ENCODE data around the gene SEMA3F. TPM values are rescaled to one million over a fixed set of nuclear protein-coding genes. Genes with fewer than 3 reads are reported as not detected.

Gene SEMA3F
- total RNA-seq, 1 experiment from 2014 or later = 36.1 TPM

- DNase-seq (ENCODE audit: low read depth) = no peak
- in situ Hi-C loops (cut with HindIII; ENCODE audit: low pct_unique_long_range_greater_than_20kb, low sequenced_read_pairs) = no loop called here
Measured at GRCh38 chr3:50165910-50166538, 10.9 kb downstream of the SEMA3F start.

- in situ Hi-C loops (cut with HindIII; ENCODE audit: low pct_unique_long_range_greater_than_20kb, low sequenced_read_pairs) = no loop called here
- peak; percentile 94 for DNase-seq (ENCODE audit: low read depth)
Measured at GRCh38 chr3:50166620-50167019, 11.5 kb downstream of the SEMA3F start.

- DNase-seq (ENCODE audit: low read depth) = peak; percentile 90
- in situ Hi-C loops (cut with HindIII; ENCODE audit: low pct_unique_long_range_greater_than_20kb, low sequenced_read_pairs) = no loop called here
Measured at GRCh38 chr3:50167069-50167840, 12.1 kb downstream of the SEMA3F start.

GRCh38 chr3:50167841-50168209 lies 12.7 kb downstream of the SEMA3F start:
- no peak for DNase-seq (ENCODE audit: low read depth)
- in situ Hi-C loops (cut with HindIII; ENCODE audit: low pct_unique_long_range_greater_than_20kb, low sequenced_read_pairs) = no loop called here

- no peak for DNase-seq (ENCODE audit: low read depth)
- in situ Hi-C loops (cut with HindIII; ENCODE audit: low pct_unique_long_range_greater_than_20kb, low sequenced_read_pairs) = no loop called here
Measured at GRCh38 chr3:50168388-50168787, 13.3 kb downstream of the SEMA3F start.

GRCh38 chr3:50168791-50169190 lies 13.7 kb downstream of the SEMA3F start:
- no peak for DNase-seq (ENCODE audit: low read depth)
- in situ Hi-C loops (cut with HindIII; ENCODE audit: low pct_unique_long_range_greater_than_20kb, low sequenced_read_pairs) = no loop called here

- in situ Hi-C loops (cut with HindIII; ENCODE audit: low pct_unique_long_range_greater_than_20kb, low sequenced_read_pairs) = no loop called here
- no peak for DNase-seq (ENCODE audit: low read depth)
Measured at GRCh38 chr3:50169232-50169832, 14.2 kb downstream of the SEMA3F start.

GRCh38 chr3:50169858-50170257 lies 14.7 kb downstream of the SEMA3F start:
- in situ Hi-C loops (cut with HindIII; ENCODE audit: low pct_unique_long_range_greater_than_20kb, low sequenced_read_pairs) = no loop called here
- no peak for DNase-seq (ENCODE audit: low read depth)

- DNase-seq (ENCODE audit: low read depth) = peak; percentile 72
- in situ Hi-C loops (cut with HindIII; ENCODE audit: low pct_unique_long_range_greater_than_20kb, low sequenced_read_pairs) = no loop called here
Measured at GRCh38 chr3:50170689-50171088, 15.6 kb downstream of the SEMA3F start.

GRCh38 chr3:50171540-50172301 lies 16.6 kb downstream of the SEMA3F start:
- in situ Hi-C loops (cut with HindIII; ENCODE audit: low pct_unique_long_range_greater_than_20kb, low sequenced_read_pairs) = no loop called here

GRCh38 chr3:50172626-50173220 lies 17.6 kb downstream of the SEMA3F start:
- no peak for DNase-seq (ENCODE audit: low read depth)
- in situ Hi-C loops (cut with HindIII; ENCODE audit: low pct_unique_long_range_greater_than_20kb, low sequenced_read_pairs) = no loop called here

More at GRCh38 chr3:50171540-50172301, 16.6 kb downstream of the SEMA3F start:
- no peak for DNase-seq (ENCODE audit: low read depth)

- in situ Hi-C loops (cut with HindIII; ENCODE audit: low pct_unique_long_range_greater_than_20kb, low sequenced_read_pairs) = no loop called here
- DNase-seq (ENCODE audit: low read depth) = no peak
Measured at GRCh38 chr3:50173685-50174516, 18.8 kb downstream of the SEMA3F start.

- in situ Hi-C loops (cut with HindIII; ENCODE audit: low pct_unique_long_range_greater_than_20kb, low sequenced_read_pairs) = no loop called here
Measured at GRCh38 chr3:50174517-50174895, 19.4 kb downstream of the SEMA3F start.

GRCh38 chr3:50174947-50175524 lies 19.9 kb downstream of the SEMA3F start:
- DNase-seq (ENCODE audit: low read depth) = no peak
- in situ Hi-C loops (cut with HindIII; ENCODE audit: low pct_unique_long_range_greater_than_20kb, low sequenced_read_pairs) = no loop called here

More at GRCh38 chr3:50174517-50174895, 19.4 kb downstream of the SEMA3F start:
- no peak for DNase-seq (ENCODE audit: low read depth)

GRCh38 chr3:50177346-50177745 lies 22.2 kb downstream of the SEMA3F start:
- DNase-seq (ENCODE audit: low read depth) = no peak
- in situ Hi-C loops (cut with HindIII; ENCODE audit: low pct_unique_long_range_greater_than_20kb, low sequenced_read_pairs) = no loop called here

- in situ Hi-C loops (cut with HindIII; ENCODE audit: low pct_unique_long_range_greater_than_20kb, low sequenced_read_pairs) = no loop called here
- DNase-seq (ENCODE audit: low read depth) = no peak
Measured at GRCh38 chr3:50179710-50180109, 24.6 kb downstream of the SEMA3F start.

GRCh38 chr3:50181985-50182384 lies 26.9 kb downstream of the SEMA3F start:
- in situ Hi-C loops (cut with HindIII; ENCODE audit: low pct_unique_long_range_greater_than_20kb, low sequenced_read_pairs) = no loop called here
- DNase-seq (ENCODE audit: low read depth) = no peak

Data from Caki2 (cell line).